Left hindlimb (tissue), 1 donor: Measurements from ENCODE around the gene DBT.
"Not testable (repeated sequence)": the region's sequence is repeated elsewhere in the genome, so short reads cannot be mapped to it uniquely, and the experiment has no call there.

Source experiments
- DNase-seq: peaks from one replicate; pipeline ENCODE4 v3.0.0-alpha.2; 2018

Gene DBT

DNA sequence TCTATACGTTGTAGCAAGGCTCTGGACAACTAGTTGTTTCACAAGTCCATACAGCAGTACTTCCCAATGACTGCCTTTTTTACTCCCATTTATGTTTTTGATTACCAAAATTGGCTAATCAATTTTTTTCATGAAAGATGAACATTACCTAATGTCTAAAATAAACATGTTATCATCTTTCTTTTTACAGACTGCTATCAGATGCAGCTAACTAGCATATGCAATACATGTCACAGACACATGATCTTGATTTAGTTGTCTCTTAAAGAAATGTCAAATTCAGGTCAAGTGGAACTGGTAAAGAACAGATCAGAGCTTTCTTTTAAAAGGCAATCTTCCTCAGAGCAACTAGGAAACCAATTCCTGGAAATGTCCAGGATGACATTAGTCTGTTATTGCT lies 630 bp upstream of the DBT start:
- DNase-seq: no peak

DNA sequence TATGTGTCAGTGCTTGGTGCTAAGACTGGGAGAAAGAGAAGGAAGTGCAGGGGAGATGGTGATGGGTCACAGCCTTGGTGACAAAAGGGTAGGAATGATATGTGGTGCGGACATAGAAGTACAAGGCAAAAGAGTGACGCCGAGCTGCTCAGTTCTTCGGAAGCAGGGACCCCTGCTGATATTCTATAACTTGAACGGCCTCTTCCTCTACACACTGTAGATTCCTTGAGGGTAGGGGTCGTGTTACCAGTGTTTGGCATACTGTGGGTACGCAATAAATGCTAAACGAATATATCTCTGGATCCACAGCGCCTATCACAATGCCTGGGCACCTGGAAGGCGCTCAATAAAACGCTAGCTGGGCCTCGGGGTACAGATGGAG lies 488 bp downstream of the DBT start:
- no peak for DNase-seq

DNA sequence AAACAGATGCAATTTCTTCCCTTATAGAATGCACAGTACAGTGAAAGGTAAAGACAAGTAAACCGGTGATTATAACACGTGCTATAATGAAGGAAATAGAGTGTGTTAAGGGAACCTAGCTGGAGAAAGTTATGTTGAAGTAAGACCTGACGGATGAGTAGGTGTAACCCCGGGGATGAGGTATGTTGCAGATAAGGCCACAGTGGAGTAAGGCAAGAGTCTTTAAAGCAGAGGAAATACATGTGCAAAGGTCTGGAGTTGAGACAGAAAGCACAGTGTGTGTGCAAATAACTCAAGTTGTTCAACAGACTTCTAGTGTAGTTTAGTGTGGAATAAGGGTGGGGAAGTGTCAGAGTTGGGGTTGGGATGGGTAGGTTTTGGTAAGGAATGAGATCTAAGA lies 2.9 kb downstream of the DBT start:
- DNase-seq: no peak

DNA sequence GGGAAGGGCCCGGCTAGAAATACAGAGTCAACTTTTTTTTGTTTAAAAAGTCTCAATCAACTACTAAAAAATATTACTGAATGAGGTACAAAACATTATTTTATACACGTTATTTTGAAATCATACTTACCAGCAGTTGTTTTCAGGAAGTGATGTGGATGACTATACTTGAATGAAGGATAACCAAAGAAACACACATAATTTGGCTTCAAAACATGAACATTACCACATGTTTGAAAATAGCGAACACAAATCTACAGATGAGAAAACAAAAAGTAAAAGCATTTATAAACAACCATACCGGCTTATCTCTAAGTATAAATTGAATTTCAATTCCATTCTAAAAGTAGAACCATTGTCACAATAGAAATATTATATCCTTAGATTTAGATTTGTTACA lies 9.0 kb downstream of the DBT start:
- no peak for DNase-seq

DNA sequence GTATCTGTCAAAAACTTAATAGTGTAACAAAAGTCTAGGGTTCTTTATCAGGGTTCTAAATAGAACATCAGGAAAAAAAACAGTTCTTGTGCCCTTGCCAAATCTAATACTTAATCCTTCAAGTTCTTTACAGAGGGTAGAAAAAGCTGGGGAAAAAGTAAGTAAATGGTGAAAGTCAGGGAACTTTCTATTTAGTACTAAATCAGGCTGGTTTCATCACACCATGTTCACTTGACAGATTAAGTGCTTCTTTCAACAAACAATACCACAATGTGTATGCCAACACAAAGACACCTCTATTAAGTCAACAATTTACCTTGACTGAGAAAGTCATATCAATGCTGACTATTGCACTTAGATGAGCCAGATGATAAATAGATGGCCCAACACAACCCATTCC lies 9.7 kb downstream of the DBT start:
- no peak for DNase-seq

DNA sequence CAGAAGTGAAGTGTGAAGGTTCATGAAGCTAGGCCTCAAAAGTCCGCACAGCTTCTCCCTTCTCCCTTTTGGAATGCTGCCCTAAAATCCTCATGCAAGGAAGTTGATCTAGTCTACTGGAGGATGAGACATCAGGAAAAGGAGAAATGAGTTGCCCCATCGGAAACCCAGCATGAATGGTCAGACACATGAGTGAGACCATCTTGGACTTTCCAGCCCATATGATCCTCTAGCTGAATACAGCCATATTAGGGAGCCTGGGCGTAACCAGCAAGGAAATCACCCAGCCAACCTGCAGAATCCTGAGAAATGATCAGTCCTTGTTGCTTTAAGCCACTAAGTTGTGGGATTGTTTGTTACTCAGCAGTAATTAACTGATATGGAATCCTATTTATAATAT lies 12.5 kb downstream of the DBT start:
- no peak for DNase-seq

DNA sequence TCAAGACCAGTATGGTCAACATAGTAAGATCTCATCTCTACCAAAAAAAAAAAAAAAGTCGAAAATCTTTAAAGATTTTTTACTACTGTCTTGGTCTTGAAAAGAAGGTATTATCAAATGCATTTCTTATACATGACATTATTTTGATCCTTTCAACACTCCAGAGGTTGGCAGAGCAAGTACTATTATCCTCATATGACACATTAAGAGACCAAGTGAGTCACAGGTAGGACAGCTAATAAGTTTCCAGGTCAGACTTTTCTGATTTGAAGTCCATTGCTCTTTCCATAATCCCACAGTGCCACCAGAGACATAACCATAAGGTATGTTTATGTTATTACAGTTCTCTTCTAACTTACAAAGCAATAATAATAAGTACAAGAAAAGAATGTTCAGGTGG lies 15.2 kb downstream of the DBT start:
- no peak for DNase-seq

DNA sequence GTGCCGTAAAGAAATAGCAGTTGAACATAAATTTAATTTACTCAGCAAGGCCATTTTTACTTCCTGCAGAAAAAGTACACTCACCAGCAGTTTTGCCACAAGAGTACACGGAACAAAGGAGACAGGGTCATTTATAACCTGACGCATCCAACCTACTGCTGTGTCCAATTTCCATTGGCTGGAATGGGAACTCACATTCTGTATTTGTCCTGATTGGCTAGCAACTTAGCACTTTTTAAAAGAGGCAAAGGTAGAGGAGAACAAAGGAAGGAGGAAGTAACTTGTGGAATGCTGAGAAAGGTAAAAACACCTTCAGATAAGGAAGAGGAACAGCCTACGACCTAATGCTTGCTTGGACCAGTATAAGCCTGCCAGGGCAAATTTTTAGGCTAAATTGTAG lies 16.1 kb downstream of the DBT start:
- not testable (repeated sequence) for DNase-seq

DNA sequence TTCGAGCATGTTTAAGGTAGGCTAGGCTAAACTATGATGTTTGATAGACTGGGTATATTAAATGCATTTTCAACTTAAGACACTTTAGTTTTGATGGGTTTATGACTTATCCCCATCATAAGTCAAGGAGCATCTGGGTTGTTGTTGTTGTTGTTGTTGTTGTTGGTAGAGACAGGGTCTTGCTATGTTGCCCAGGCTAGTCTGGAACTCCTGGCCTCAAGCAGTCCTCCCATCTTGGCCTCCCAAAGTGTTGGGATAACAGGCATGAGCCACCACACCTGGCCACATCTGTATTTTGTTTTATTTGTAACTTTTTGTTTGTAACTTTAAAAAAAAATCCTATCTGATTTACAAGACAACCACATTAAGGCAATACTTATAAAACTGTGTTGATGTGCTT lies 17.5 kb downstream of the DBT start:
- DNase-seq: no peak

DNA sequence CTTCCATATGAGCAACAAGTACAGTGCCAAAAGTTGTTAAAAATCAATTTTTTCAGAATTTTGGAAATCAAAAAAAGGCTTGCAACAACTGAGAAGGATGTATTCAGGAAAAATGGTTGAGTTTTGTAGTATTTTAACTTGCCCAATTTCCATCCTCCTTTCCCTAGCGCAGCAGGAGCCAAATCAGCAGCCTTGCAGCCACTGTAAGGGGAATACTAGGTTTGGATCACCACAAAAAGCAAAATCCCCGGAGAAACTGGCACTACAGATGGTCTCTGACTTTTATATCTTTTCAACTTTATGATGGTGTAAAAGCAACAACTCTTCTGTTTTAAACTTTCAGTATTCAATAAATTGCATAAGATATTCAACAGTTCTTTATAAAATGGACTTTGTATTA lies 17.9 kb downstream of the DBT start:
- DNase-seq: no peak

DNA sequence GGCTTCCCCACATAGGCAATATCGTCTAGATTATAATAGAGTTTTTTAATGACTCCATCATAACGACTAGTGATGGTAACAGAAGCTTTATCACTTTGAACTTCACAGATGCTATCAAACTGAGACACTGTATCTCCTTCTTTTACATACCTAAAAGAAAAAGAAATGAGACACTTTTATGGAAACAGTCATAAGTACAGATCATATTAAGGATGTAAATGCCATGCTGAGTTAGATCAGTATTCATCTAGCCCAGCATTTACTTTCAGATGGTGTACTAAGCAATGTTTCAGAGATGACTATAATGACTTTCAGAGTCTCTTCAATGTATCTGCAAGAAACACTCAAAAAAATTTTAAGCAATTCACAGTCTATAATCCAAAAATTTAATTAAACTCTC lies 18.9 kb downstream of the DBT start:
- no peak for DNase-seq

DNA sequence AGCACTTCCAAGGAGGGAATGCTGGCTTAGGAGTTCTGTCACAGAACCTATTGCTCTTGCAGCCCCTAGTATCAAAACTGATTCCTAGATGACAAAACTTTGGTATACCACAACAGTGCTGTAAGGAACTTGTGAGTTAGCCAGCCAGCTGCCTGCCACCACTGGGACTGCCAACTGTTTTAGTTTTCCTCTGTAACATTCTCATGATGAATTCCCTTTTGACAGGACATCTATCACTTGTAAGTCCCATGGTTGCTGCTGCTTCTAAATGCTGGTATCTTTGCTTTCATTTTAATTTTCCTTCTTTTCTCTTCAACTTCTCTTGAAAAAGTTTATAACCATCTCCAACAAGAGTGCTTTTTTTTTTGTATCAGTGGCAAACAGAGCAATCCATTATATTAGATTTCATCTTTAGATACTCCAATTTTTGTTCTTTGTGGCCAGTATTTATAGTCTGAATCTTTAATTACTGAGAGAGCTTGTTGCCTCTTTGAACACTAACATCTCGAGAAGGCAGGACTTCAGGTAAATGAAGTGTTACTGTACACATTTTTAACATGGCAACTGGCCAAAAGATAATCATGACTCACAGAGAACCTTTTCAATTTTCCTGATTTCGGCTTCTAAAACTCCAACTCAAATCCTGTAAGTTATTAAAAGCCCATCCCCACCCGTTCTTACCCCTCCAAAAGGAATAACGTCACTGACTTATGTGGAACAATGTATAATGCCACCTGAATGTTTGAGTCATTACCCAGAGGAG lies 19.8 kb downstream of the DBT start:
- DNase-seq: no peak

DNA sequence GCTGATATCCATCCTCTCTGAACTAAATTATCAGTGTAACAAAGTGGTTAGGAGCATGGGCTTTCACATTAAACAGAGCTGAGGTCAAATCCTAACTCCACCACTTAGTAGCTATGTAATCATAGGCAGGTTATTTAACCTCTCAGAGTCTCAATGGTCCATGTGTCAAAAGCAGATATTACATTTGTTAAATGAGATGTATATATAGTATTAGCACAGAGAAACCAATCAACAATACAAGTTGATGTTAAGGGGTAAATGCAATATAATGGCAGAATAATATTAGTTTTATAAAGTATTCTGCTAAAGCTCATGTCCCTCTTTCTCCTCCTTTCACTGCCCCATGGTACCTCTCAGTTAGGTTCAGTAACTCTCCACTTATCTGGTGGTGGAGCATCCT lies 27.2 kb downstream of the DBT start:
- DNase-seq: no peak

DNA sequence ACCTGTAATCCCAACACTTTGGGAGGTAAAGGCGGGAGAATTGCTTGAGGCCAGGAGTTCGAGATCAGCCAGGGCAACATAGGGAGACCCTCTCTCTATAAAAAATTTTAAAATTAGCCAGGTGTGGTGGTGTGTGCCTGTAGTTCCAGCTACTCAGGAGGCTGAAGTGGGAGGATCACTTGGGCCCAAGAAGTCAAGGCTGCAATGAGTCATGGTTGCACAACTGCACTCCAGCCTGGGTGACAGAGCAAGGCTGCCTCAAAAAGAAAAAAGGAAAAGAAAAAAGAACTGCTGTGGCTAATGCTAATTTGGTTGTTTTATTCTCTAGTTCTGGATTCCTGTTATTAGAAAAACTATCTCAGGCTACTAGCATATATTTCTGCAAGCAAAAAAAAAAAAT lies 29.8 kb downstream of the DBT start:
- DNase-seq: no peak

DNA sequence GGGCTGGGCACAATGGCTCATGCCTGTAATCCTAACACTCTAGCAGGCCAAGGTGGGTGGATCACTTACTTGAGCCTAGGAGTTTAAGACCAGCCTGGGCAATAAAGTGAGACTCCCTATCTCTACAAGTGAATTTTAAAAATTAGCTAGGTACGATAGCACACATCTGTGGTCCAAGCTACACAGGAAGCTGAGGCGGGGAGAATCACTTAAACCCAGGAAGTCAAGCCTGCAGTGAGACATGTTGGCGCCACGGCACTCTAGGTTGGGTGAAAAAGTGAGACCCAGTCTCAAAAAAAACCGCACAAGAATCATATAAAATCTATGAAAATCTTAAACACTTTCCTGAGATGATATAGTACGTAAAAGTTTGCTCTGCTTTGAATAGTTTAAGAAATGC lies 30.2 kb downstream of the DBT start:
- no peak for DNase-seq

DNA sequence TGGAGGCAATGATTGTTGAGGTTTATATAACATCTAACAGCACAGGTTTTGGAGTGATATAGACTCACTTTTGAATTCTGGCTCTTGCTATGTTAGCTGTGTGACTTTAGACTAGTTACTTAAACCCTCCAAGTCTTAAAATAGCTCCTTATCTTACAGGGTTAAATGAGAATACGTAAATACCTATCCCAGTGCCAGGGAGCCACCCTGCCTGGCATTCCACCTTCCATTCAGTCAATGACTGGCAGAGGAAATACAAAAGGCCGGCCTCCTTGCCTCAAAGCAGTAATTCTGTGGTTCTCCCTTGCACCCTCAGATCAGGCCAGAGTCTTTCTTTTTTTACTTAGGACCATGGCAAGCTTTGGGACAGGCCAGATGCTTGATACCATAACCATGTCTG lies 31.8 kb downstream of the DBT start:
- no peak for DNase-seq

DNA sequence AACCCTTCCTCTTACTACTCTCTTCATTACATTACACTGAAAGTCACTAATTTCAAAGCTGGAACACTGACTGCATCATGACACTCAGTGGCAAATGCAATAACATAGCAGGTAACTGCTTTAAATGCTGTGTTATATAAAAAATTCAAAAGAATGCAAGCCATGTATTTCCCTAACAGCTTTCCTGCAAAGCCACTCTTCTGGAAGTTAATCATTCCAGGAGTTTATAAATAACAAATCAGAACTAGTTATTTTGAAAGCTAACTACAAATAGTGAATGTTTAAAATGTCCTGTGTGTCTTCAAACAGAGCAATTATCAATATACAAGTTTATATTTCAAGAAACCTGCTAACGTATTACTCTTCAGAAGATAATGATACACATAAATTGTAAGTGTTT lies 34.5 kb downstream of the DBT start:
- DNase-seq: no peak

DNA sequence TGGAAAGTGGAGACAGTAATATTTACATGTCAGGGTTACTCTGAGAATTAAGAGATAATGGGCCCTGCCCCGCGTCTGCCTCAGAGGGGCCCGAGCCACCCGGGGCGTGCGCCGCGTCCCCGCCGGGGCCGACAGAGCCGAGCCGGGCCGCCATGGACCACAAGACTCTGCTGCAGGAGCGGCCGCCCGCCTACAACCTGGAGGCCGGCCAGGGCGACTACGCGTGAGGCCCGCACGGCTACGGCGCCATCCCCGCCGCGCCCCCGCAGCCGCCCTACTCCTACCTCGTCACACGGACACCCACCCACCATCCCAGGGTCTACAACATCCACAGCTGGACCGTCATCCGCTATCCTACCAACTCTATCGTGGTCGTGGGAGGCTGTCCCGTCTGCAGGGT lies 36.5 kb downstream of the DBT start:
- no peak for DNase-seq

DNA sequence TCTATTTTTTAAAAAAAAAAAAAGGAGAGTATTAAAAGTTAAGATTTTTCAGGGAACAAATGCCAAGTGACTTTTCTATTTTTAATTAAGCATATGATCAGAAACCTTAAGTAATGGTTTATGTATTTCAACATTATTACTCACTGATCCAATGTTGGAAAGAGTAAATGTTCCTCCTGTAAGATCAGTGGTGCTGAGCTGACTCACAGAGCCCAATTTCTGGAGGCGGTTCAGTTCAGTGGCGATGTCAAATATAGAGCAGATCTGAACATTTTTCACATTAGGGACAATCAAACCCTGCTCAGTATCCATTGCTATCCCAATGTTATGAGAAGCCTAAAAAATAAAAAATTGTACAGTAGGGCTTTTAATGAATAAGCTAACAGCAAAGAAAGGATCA lies 43.3 kb downstream of the DBT start:
- DNase-seq: no peak

DNA sequence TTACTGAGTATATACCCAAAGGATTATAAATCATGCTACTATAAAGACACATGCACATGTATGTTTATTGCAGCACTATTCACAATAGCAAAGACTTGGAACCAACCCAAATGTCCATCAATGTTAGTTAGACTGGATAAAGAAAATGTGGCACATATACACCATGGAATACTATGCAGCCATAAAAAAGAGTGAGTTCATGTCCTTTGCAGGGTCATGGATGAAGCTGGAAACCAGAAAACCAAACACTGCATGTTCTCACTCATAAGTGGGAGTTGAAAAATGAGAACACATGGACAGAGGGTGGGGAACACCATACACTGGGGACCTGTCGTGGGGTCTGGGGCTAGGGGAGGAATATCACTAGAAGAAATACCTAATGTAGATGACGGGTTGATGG lies 44.0 kb downstream of the DBT start:
- not testable (repeated sequence) for DNase-seq

DNA sequence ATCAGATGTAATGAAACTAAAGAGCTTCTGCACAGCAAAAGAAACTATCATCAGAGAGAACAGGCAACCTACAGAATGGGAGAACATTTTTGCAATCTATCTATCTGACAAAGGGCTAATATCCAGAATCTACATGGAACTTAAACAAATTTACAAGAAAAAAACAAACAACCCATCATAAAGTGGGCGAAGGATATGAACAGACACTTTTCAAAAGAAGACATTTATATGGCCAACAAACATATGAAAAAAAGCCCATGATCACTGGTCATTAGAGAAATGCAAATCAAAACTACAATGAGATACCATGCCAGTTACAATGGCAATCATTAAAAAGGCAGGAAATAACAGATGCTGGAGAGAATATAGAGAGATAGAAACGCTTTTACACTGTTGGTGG lies 44.5 kb downstream of the DBT start:
- not testable (repeated sequence) for DNase-seq

DNA sequence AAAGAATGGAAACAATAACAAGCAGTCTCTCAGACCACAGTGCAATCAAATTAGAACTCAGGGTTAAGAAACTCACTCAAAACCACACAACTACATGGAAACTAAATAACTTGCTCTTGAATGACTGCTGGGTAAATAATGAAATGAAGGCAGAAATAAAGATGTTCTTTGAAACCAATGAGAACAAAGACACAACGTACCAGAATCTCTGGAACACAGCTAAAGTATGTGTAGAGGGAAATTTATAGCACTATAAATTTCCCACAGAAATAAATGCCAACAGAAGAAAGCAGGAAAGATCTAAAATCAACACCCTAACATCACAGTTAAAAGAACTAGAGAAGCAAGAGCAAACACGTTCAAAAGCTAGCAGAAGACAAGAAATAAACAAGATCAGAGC lies 46.9 kb downstream of the DBT start:
- DNase-seq: not testable (repeated sequence)

DNA sequence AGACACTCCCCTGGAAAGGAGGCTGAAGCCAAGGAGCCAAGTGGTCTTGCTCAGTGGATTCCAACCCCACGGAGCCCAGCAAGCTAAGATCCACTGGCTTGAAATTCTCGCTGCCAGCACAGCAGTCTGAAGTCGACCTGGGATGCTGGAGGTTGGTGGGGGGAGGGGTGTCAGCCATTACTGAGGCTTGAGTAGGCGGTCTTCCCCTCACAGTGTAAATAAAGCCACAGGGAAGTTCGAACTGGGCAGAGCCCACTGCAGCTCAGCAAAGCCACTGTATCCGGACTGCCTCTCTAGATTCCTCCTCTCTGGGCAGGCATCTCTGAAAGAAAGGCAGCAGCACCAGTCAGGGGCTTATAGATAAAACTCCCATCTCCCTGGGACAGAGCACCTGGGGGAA lies 49.6 kb downstream of the DBT start:
- not testable (repeated sequence) for DNase-seq

DNA sequence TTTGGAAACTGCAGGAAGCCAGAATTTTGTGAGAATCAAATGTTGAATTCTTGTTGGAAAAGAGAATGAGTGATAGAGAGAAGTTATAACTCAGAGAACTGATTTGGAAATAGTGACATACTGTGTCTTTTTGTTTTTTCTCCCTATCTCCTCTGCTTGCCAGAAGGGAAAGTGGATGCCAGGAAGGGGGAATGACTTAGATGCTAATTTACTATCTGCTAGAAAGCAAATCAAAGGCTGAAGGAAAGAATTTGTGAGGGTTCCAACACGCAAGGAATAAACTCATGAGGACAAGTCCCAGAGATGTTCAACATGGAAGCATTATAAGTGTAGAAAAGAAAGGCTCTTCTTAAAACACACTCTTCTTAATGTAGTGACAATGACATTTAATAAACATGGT lies 51.0 kb downstream of the DBT start:
- no peak for DNase-seq

DNA sequence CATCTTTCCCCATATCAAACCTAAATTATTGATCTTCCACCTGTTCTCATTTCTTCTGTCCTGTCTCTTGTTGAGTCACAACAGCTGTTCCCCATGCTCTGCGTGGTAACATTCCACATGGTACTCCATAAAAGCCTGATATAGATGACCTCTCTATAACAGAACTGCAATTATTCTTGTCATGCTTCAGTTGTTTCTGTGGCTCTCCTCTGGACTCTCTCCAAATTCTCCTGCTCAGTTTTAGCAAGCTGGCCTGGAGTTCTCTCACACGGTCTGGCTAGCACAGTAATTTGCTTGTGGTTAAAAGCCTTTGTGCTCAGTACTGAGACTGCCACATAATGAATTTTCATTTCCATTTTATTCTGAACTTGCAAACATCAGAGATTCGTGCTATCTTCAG lies 61.0 kb downstream of the DBT start:
- DNase-seq: peak; percentile 37

DNA sequence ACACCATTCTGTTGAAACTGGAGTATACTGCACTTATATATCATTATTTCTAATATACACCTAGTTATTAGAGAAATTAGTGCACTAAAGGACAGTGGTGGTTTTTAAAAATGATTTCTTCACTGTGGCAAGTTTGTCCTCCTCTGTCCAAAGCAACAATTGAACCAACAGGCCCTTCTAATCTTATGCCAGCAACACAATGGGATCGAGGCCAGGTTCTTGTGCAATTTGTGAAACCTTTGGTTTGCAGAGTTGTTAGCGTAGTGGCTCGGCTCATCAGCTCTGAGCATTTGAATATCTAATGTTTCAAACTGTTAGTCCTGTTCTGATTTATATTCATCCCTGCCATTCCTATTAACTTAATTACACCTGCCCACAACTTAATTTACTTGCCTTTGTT lies 61.7 kb downstream of the DBT start:
- DNase-seq: no peak
